GM21360 (cell line): Measurements from ENCODE around the gene CD24.
A peak's percentile ranks its signal among the peaks of the same experiment; 100 is the strongest.
"Not testable (repeated sequence)": the region's sequence is repeated elsewhere in the genome, so short reads cannot be mapped to it uniquely, and the experiment has no call there.

Experiments used
- ATAC-seq: cut with Tn5 transposase; IDR thresholded peaks from one replicate; pipeline ENCODE4 v1.9.1; 2021; ENCODE audit warnings: mild to moderate bottlenecking, moderate library complexity; ENCODE audit not compliant: unreplicated experiment

The CD24 gene

GRCh38 chr6:106974336-106974998 lies at the start of gene CD24:
CD24 (minus strand) TSS chr6:106974729; CDS start chr6:106974646, 83 bp downstream.
- peak; percentile 14 for ATAC-seq

- ATAC-seq: no peak
These were observed 47.1 kb upstream of the CD24 start for GRCh38 chr6:107021446-107022185.

GRCh38 chr6:107020239-107020638 lies 45.7 kb upstream of the CD24 start:
- no peak for ATAC-seq

GRCh38 chr6:107019628-107020027 lies 45.1 kb upstream of the CD24 start:
- ATAC-seq: not testable (repeated sequence)

GRCh38 chr6:107019047-107019446 lies 44.5 kb upstream of the CD24 start:
- ATAC-seq: no peak

GRCh38 chr6:107009499-107009898 lies 35.0 kb upstream of the CD24 start:
- ATAC-seq: no peak

GRCh38 chr6:106997392-106998158 lies 23.0 kb upstream of the CD24 start:
- no peak for ATAC-seq

- no peak for ATAC-seq
These were observed 21.1 kb upstream of the CD24 start for GRCh38 chr6:106995640-106996039.

- not testable (repeated sequence) for ATAC-seq
These were observed 15.2 kb upstream of the CD24 start for GRCh38 chr6:106989737-106990136.

- ATAC-seq: no peak
These were observed 14.1 kb upstream of the CD24 start for GRCh38 chr6:106988664-106989063.

GRCh38 chr6:106981926-106982325 lies 7.4 kb upstream of the CD24 start:
- no peak for ATAC-seq

- no peak for ATAC-seq
These were observed 6.4 kb upstream of the CD24 start for GRCh38 chr6:106980926-106981325.

GRCh38 chr6:106979435-106979884 lies 4.9 kb upstream of the CD24 start:
- ATAC-seq: no peak

- ATAC-seq: no peak
These were observed 2.7 kb upstream of the CD24 start for GRCh38 chr6:106977246-106977645.

- ATAC-seq: no peak
These were observed 1.7 kb upstream of the CD24 start for GRCh38 chr6:106976270-106976669.

- no peak for ATAC-seq
These were observed 1.2 kb upstream of the CD24 start for GRCh38 chr6:106975738-106976064.

- peak; percentile 59 for ATAC-seq
These were observed 639 bp upstream of the CD24 start for GRCh38 chr6:106974999-106975737.

GRCh38 chr6:106973836-106974335 lies 643 bp downstream of the CD24 start:
- ATAC-seq: peak; percentile 11

GRCh38 chr6:106973018-106973835 lies 1.3 kb downstream of the CD24 start:
- ATAC-seq: no peak

- ATAC-seq: no peak
These were observed 2.0 kb downstream of the CD24 start for GRCh38 chr6:106972500-106972899.
